ENCODE measurements around the gene RNF32. TPM values are rescaled to one million over a fixed set of nuclear protein-coding genes. Genes with fewer than 3 reads are reported as not detected.

The RNF32 gene
- total RNA-seq, 1 experiment from 2014 or later, result 3.5 TPM

GRCh38 chr7:156603629-156604028 lies 36.9 kb upstream of the RNF32 start:
- ChIA-PET POLR2A (interaction anchor here (0.5 to 0.6 kb wide), 2 partner anchors 88 to 171 kb away, joined by 3 read pairs; no protein-coding TSS in a partner anchor), CTCF (no interaction called here)
- in situ Hi-C loops (cut with HindIII; ENCODE audit: low pct_unique_long_range_greater_than_20kb, low sequenced_read_pairs) (no loop called here), intact Hi-C loops (cut with micrococcal nuclease; ENCODE audit: unreplicated experiment) (no loop called here)
- Histone ChIP-seq H3K27me3 (ENCODE audit: control insufficient read depth, insufficient read depth, low read length) (no peaks in the 10 kb centered on the region), H3K27ac (ENCODE audit: low read length) (no peak overlapping the region), H3K36me3 (ENCODE audit: control insufficient read depth, insufficient read depth, low read length) (no peaks in the 10 kb centered on the region), H3K4me3 (ENCODE audit: low read depth in 2 of 2, low read length in 2 of 2) (no peak overlapping the region), H3K9me3 (ENCODE audit: control insufficient read depth, insufficient read depth, low read depth, low read length) (no peaks in the 10 kb centered on the region), H3K4me1 (ENCODE audit: control insufficient read depth, insufficient read depth, low read length) (no peaks in the 10 kb centered on the region)
- DNase-seq (ENCODE audit: low read depth, low spot score) (no peak), ATAC-seq (no peak)
- BruUV-seq (replicated peaks), result no TSS peak
- TF ChIP-seq CTCF (IDR thresholded peaks at IDR 0.05), result no peak
- no peak for TF ChIP-seq POLR2AphosphoS5 (IDR thresholded peaks at IDR 0.05; ENCODE audit: low read depth, low read length)
- no peak for TF ChIP-seq TCF7L2 (IDR thresholded peaks at IDR 0.05; ENCODE audit: low read depth, low read length)
- TF ChIP-seq REST (IDR thresholded peaks at IDR 0.05; ENCODE audit: insufficient read depth in 1 of 2, low read depth in 2 of 2, low read length in 1 of 2), result no peak
- no peak for TF ChIP-seq SIN3A (IDR thresholded peaks at IDR 0.05; ENCODE audit: borderline replicate concordance, insufficient read depth, low read depth, low read length)

GRCh38 chr7:156604311-156604710 lies 36.3 kb upstream of the RNF32 start:
- Histone ChIP-seq H3K27me3 (ENCODE audit: control insufficient read depth, insufficient read depth, low read length) (no peaks in the 10 kb centered on the region), H3K36me3 (ENCODE audit: control insufficient read depth, insufficient read depth, low read length) (no peaks in the 10 kb centered on the region), H3K9me3 (ENCODE audit: control insufficient read depth, insufficient read depth, low read depth, low read length) (no peaks in the 10 kb centered on the region), H3K27ac (ENCODE audit: low read length) (no peak overlapping the region), H3K4me1 (ENCODE audit: control insufficient read depth, insufficient read depth, low read length) (peaks cover 3% of the 10 kb centered on the region; the same call in 1 of the 2 replicates), H3K4me3 (ENCODE audit: low read depth in 2 of 2, low read length in 2 of 2) (no peak overlapping the region)
- ATAC-seq (no peak), DNase-seq (ENCODE audit: low read depth, low spot score) (no peak)
- intact Hi-C loops (cut with micrococcal nuclease; ENCODE audit: unreplicated experiment), result no loop called here
- ChIA-PET CTCF (no interaction called here), POLR2A (no interaction called here)
- TF ChIP-seq TCF7L2 (IDR thresholded peaks at IDR 0.05; ENCODE audit: low read depth, low read length) (no peak), POLR2AphosphoS5 (IDR thresholded peaks at IDR 0.05; ENCODE audit: low read depth, low read length) (no peak), REST (IDR thresholded peaks at IDR 0.05; ENCODE audit: insufficient read depth in 1 of 2, low read depth in 2 of 2, low read length in 1 of 2) (no peak), SIN3A (IDR thresholded peaks at IDR 0.05; ENCODE audit: borderline replicate concordance, insufficient read depth, low read depth, low read length) (no peak), CTCF (IDR thresholded peaks at IDR 0.05) (no peak)
- no TSS peak for BruUV-seq (replicated peaks)
- in situ Hi-C loops (cut with HindIII; ENCODE audit: low pct_unique_long_range_greater_than_20kb, low sequenced_read_pairs), result no loop called here
